H1 (cell line): ENCODE data around the gene RING1. TPM values are rescaled to one million over a fixed set of nuclear protein-coding genes. Genes with fewer than 3 reads are reported as not detected.

Source experiments
- CHD7 ChIP-seq: fragments of 300-600 bp; sonication (generic); IDR thresholded peaks from 2 replicates; pipeline ENCODE4 v1.7.1; 2012; ENCODE audit warnings: low read length, moderate library complexity, mild to moderate bottlenecking, inconsistent platforms; ENCODE audit not compliant: insufficient replicate concordance
- RAD21 ChIP-seq, 2 experiments: IDR thresholded peaks in 1 of 2; conservative IDR thresholded peaks in 1 of 2; 2 replicates each; pipeline ENCODE4 v1.6.1; 2011; ENCODE audit warnings: low read depth in 2 of 2, low read length in 2 of 2, improper control_type of control experiment in 1 of 2, inconsistent platforms in 1 of 2, mild to moderate bottlenecking in 1 of 2, moderate library complexity in 1 of 2
- SIN3A ChIP-seq, 2 experiments: IDR thresholded peaks in 1 of 2; conservative IDR thresholded peaks in 1 of 2; 2 replicates each; pipeline ENCODE4 v1.6.1; 2011 to 2012; ENCODE audit warnings: low read length in 2 of 2, improper control_type of control experiment in 1 of 2, low read depth in 1 of 2, mild to moderate bottlenecking in 1 of 2
- polyA plus RNA-seq, 7 experiments: library from polyadenylated mRNA; depleted of rRNA in 3 of 7; stranded (reverse) in 5 of 7; unstranded in 2 of 7; fragments of >200 nt in 5 of 7; fragments of 200-250 nt in 2 of 7; gene quantifications; 1 replicate in 5 of 7; 2 replicates in 1 of 7; 4 replicates in 1 of 7; pipeline versions ENCODE4 v1.2.1 to v1.2.3, GENCODE V29; 2011 to 2013; ENCODE audit warnings: missing spikeins in 2 of 7, mixed read lengths in 2 of 7
- total RNA-seq: library from RNA; stranded (reverse); fragmentation: NEBNext Ultra II Directional; extraction: Animal tissue kit (Norgen Biotek cat#: 25700); gene quantifications from 2 replicates; pipeline ENCODE4 v1.2.1, GENCODE V29; 2021

The RING1 gene
- total and polyA plus RNA-seq, 2 of the 8 experiments (the other 6 are each of a cell fraction or from before 2014, with no cell fraction given) = 16.4 to 26.0 TPM

- no peak for TF ChIP-seq CHD7
- peak in 1 of 2 experiments; percentile 2; a peak in 2 of 4 replicates for TF ChIP-seq RAD21 (IDR thresholded peaks at IDR 0.05 in 1 of 2, conservative IDR thresholded peaks at IDR 0.05 in 1 of 2; ENCODE audit: low read depth in 2 of 2, low read length in 2 of 2)
- peak; percentile 86 to 89; a peak in 3 of 4 replicates for TF ChIP-seq SIN3A (conservative IDR thresholded peaks at IDR 0.05 in 1 of 2, IDR thresholded peaks at IDR 0.05 in 1 of 2; ENCODE audit: low read depth in 1 of 2, low read length in 2 of 2)
Observed at GRCh38 chr6:33205191-33206026, 2.9 kb upstream of the RING1 start (continued).
